Caco-2 (cell line): ENCODE measurements around the gene RHOB. TPM values are rescaled to one million over a fixed set of nuclear protein-coding genes. Genes with fewer than 3 reads are reported as not detected.

Experiments
- BruUV-seq: library from RNA; stranded (reverse); fragments of 400-500 nt; replicated peaks from 2 replicates; lab custom pipeline; 2021; lab: Mats Ljungman, UMichigan
- CTCF ChIA-PET: fragments of 300-600 bp; sonication (Branson Sonifier 250); formaldehyde crosslinking; loops from one replicate; lab custom pipeline; 2022; ENCODE audit warnings: antibody characterized with exemption; lab: Charles Lee
- POLR2A ChIA-PET: fragments of 300-600 bp; sonication (Branson Sonifier 250); formaldehyde crosslinking; loops from one replicate; lab custom pipeline; 2022; ENCODE audit warnings: antibody characterized with exemption; lab: Charles Lee
- DNase-seq, 2 experiments: peaks; one replicate each; pipeline versions ENCODE4 v3.0.0 to v3.0.0-alpha.2; 2020 to 2022
- H3K27me3 ChIP-seq: replicated peaks from 2 replicates; pipeline ENCODE4 v1.6.0; 2011; ENCODE audit warnings: low read length; ENCODE audit not compliant: control insufficient read depth, insufficient read depth
- H3K36me3 ChIP-seq: 2 replicates; pipeline ENCODE4 v1.5.1; 2011; ENCODE audit warnings: low read length; ENCODE audit not compliant: control insufficient read depth, insufficient read depth
- H3K4me1 ChIP-seq: fragments of 250-450 bp; sonication (Bioruptor Pico); 2 replicates; pipeline ENCODE4 v1.5.1; 2020; ENCODE audit warnings: mild to moderate bottlenecking
- H3K4me3 ChIP-seq: 2 replicates; pipeline ENCODE4 v1.5.1; 2011; ENCODE audit warnings: low read depth, mild to moderate bottlenecking, control low read depth, low read length
- H3K9me3 ChIP-seq: fragments of 250-450 bp; sonication (Bioruptor Pico); 2 replicates; pipeline ENCODE4 v1.5.1; 2020; ENCODE audit warnings: mild to moderate bottlenecking, moderate library complexity
- H3K27ac Mint-ChIP-seq: one replicate; pipeline ENCODE4 v1.8.0; 2022; ENCODE audit warnings: mixed read lengths; ENCODE audit not compliant: unreplicated experiment
- H3K27me3 Mint-ChIP-seq: one replicate; pipeline ENCODE4 v1.8.0; 2022; ENCODE audit warnings: mixed read lengths; ENCODE audit not compliant: insufficient read depth, unreplicated experiment
- H3K36me3 Mint-ChIP-seq: one replicate; pipeline ENCODE4 v1.8.0; 2022; ENCODE audit warnings: mild to moderate bottlenecking, mixed read lengths; ENCODE audit not compliant: insufficient read depth, unreplicated experiment
- H3K4me1 Mint-ChIP-seq: one replicate; pipeline ENCODE4 v1.8.0; 2022; ENCODE audit warnings: low read depth, mixed read lengths; ENCODE audit not compliant: unreplicated experiment
- H3K4me3 Mint-ChIP-seq: one replicate; pipeline ENCODE4 v1.8.0; 2022; ENCODE audit warnings: mild to moderate bottlenecking, moderate library complexity, mixed read lengths; ENCODE audit not compliant: unreplicated experiment
- H3K9me3 Mint-ChIP-seq: one replicate; pipeline ENCODE4 v1.8.0; 2022; ENCODE audit warnings: mixed read lengths; ENCODE audit not compliant: unreplicated experiment
- intact Hi-C: fragments of 100-400 bp; cut with micrococcal nuclease; formaldehyde crosslinking; loops from one replicate; pipeline ENCODE4 v1.10.0; 2022; ENCODE audit not compliant: unreplicated experiment
- total RNA-seq: library from RNA; stranded (reverse); gene quantifications from 2 replicates; pipeline ENCODE4 v1.2.3, GENCODE V29; 2022
- TF ChIP-seq, protein P1 (sequence below), 2 experiments: fragments of 200-600 bp in 1 of 2; IDR thresholded peaks; 1 replicate in 1 of 2; 2 replicates in 1 of 2; pipeline versions ENCODE4 v1.5.1 to v1.8.0; 2011 to 2022; ENCODE audit warnings: antibody characterized with exemption in 1 of 2, control low read depth in 1 of 2, inconsistent platforms in 1 of 2, low read depth in 1 of 2, low read length in 1 of 2, mild to moderate bottlenecking in 1 of 2, moderate library complexity in 1 of 2; ENCODE audit not compliant: insufficient read depth in 1 of 2, severe bottlenecking in 1 of 2, unreplicated experiment in 1 of 2

The RHOB gene
- total RNA-seq, 1 experiment from 2014 or later, result 20.8 TPM

DNA sequence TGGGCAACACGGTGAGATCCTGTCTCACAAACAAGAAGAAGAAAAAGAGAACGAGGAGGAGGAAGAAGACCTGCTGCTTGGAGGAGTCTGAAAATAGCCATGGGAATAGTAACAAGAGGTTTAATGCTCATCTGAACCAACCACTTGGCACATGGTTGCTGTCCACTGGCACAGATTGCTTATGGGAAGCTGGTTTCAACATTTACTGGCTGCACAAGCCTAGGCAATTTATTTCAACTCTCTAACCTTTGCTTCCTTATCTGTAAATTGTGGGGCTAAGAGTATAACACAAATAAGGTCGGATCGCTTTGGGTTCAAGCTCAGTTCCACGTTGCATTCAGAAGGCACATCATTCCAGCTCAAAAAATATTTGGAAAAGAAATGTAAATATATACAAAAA, 14.2 kb upstream of the RHOB start:
- H3K27me3 ChIP-seq, result no peaks in the 10 kb centered on the region
- no peak for DNase-seq
- H3K36me3 Mint-ChIP-seq, result no peaks in the 10 kb centered on the region
- TF ChIP-seq, protein P1, sequence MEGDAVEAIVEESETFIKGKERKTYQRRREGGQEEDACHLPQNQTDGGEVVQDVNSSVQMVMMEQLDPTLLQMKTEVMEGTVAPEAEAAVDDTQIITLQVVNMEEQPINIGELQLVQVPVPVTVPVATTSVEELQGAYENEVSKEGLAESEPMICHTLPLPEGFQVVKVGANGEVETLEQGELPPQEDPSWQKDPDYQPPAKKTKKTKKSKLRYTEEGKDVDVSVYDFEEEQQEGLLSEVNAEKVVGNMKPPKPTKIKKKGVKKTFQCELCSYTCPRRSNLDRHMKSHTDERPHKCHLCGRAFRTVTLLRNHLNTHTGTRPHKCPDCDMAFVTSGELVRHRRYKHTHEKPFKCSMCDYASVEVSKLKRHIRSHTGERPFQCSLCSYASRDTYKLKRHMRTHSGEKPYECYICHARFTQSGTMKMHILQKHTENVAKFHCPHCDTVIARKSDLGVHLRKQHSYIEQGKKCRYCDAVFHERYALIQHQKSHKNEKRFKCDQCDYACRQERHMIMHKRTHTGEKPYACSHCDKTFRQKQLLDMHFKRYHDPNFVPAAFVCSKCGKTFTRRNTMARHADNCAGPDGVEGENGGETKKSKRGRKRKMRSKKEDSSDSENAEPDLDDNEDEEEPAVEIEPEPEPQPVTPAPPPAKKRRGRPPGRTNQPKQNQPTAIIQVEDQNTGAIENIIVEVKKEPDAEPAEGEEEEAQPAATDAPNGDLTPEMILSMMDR (IDR thresholded peaks at IDR 0.05; ENCODE audit: insufficient read depth in 1 of 2, low read depth in 1 of 2, low read length in 1 of 2, severe bottlenecking in 1 of 2, unreplicated experiment in 1 of 2), result no peak
- ChIA-PET CTCF (interaction anchor here (0.7 kb wide), 1 partner anchor 30 kb away, joined by 3 read pairs; no protein-coding TSS in a partner anchor), POLR2A (interaction anchor here (1.3 kb wide), 1 partner anchor 14 kb away, joined by 6 read pairs; the partner anchor contains the start of gene RHOB)
- no peaks in the 10 kb centered on the region for H3K4me1 ChIP-seq
- H3K27ac Mint-ChIP-seq, result no peak overlapping the region
- H3K27me3 Mint-ChIP-seq, result no peaks in the 10 kb centered on the region
- intact Hi-C loops, result no loop called here
- H3K9me3 Mint-ChIP-seq, result no peaks in the 10 kb centered on the region
- no peaks in the 10 kb centered on the region for H3K9me3 ChIP-seq
- H3K4me1 Mint-ChIP-seq, result peaks cover 4% of the 10 kb centered on the region
- no peaks in the 10 kb centered on the region for H3K36me3 ChIP-seq
- no TSS peak for BruUV-seq
- no peak overlapping the region for H3K4me3 Mint-ChIP-seq
- no peak overlapping the region for H3K4me3 ChIP-seq

DNA sequence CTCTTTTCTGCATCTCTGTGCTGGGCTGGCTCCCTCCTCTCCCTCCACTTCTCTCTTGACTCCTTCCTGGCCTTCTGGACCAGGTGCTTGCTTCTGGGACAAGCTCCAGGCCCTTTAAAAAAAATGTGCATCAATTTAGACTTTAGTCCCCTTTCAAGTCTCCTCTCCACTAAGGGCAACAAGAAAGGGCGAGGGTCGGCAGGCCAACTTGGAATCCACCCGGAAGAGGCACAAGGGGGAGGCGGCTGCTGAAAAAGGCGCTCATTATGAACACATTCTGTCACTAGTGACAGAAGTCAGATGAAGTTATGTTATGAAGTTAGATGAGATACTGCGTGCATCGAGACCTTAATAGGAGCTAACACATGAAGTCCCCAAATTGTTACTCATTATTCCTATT, 13.6 kb upstream of the RHOB start:
- no TSS peak for BruUV-seq
- POLR2A ChIA-PET, result interaction anchor here (1.3 kb wide), 1 partner anchor 14 kb away, joined by 6 read pairs; the partner anchor contains the start of gene RHOB
- H3K4me1 ChIP-seq, result peaks cover under 1% of the 10 kb centered on the region; the same call in 1 of the 2 replicates

DNA sequence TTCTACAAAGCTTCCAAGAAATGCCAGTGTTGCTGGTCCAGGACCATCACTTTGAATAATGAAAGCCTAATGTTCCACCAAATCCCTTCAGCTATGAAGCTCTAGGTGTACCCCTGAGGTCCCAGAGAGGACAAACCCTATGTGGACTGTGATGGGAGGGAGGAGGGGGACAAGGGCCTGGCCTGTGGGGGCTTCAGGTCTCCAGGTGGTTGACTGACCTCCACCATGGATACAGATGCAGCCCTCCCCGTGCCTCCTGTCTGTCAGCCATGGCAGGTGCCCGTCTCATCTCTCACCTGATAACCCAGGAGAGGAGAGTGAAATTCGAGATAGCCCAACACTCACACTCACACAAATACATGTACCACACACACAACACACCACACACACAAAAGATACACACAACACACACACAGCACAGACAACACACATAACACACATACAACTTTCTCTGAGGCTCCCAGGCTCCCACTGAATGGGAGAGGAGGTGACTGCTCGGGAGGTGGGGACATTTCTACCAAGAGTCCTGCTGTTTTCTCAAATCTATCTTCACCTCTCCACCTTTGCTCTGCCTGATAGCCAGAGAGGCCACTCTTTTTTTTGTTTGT, 12.8 kb upstream of the RHOB start:
- Histone ChIP-seq H3K4me3 (no peak overlapping the region), H3K4me1 (peaks cover 8% of the 10 kb centered on the region; the same call in 1 of the 2 replicates), H3K27me3 (no peaks in the 10 kb centered on the region), H3K9me3 (no peaks in the 10 kb centered on the region), H3K36me3 (no peaks in the 10 kb centered on the region)
- Mint-ChIP-seq H3K9me3 (no peaks in the 10 kb centered on the region), H3K27me3 (no peaks in the 10 kb centered on the region), H3K4me3 (no peak overlapping the region), H3K27ac (no peak overlapping the region), H3K36me3 (no peaks in the 10 kb centered on the region), H3K4me1 (peaks cover 11% of the 10 kb centered on the region)
- no TSS peak for BruUV-seq
- intact Hi-C loops, result no loop called here
- TF ChIP-seq, protein P1 (IDR thresholded peaks at IDR 0.05; ENCODE audit: insufficient read depth in 1 of 2, low read depth in 1 of 2, low read length in 1 of 2, severe bottlenecking in 1 of 2, unreplicated experiment in 1 of 2), result no peak
- POLR2A ChIA-PET, result no interaction called here
- CTCF ChIA-PET, result no interaction called here
- DNase-seq, result no peak

More for the DNA sequence above, 13.6 kb upstream of the RHOB start:
- no peak overlapping the region for H3K4me3 ChIP-seq
- Mint-ChIP-seq H3K27me3 (no peaks in the 10 kb centered on the region), H3K36me3 (no peaks in the 10 kb centered on the region), H3K9me3 (no peaks in the 10 kb centered on the region), H3K4me1 (peaks cover 4% of the 10 kb centered on the region), H3K27ac (no peak overlapping the region), H3K4me3 (no peak overlapping the region)
- H3K27me3 ChIP-seq, result no peaks in the 10 kb centered on the region
- CTCF ChIA-PET, result no interaction called here
- intact Hi-C loops, result no loop called here
- no peaks in the 10 kb centered on the region for H3K9me3 ChIP-seq
- no peaks in the 10 kb centered on the region for H3K36me3 ChIP-seq
- TF ChIP-seq, protein P1 (IDR thresholded peaks at IDR 0.05; ENCODE audit: insufficient read depth in 1 of 2, low read depth in 1 of 2, low read length in 1 of 2, severe bottlenecking in 1 of 2, unreplicated experiment in 1 of 2), result no peak
- no peak for DNase-seq
